ENCODE measurements around the gene VCAM1. TPM values are rescaled to one million over a fixed set of nuclear protein-coding genes. Genes with fewer than 3 reads are reported as not detected.

VCAM1 gene
- total and polyA plus RNA-seq, 2 of the 8 experiments (the other 6 are each of a cell fraction or from before 2014, with no cell fraction given) = 0.21 TPM; not detected in 1

GRCh38 chr1:100710906-100711682, 8.4 kb upstream of the VCAM1 start:
- Histone ChIP-seq H4K8ac (ENCODE audit: extremely low read depth, insufficient read depth, low read length) (no peak overlapping the region), H4K91ac (replicated peaks; ENCODE audit: insufficient read length, low read length) (no peak overlapping the region), H3K27me3 (replicated peaks in 1 of 4; ENCODE audit: control insufficient read depth in 3 of 4, extremely low read depth in 1 of 4, insufficient read depth in 3 of 4, low read length in 3 of 4) (no peaks in the 10 kb centered on the region), H3K23ac (ENCODE audit: insufficient read length) (no peak overlapping the region), H3K4ac (replicated peaks; ENCODE audit: insufficient read length, low read depth, low read length) (no peak overlapping the region), H3K9me3 (ENCODE audit: insufficient read depth in 2 of 2, low read depth in 1 of 2, low read length in 1 of 2) (no peaks in the 10 kb centered on the region), H3K18ac (ENCODE audit: extremely low read depth, low read length) (no peak overlapping the region), H3K79me2 (ENCODE audit: control insufficient read depth in 1 of 2, insufficient read depth in 2 of 2, low read length in 2 of 2) (no peaks in the 10 kb centered on the region), H3K14ac (ENCODE audit: insufficient read length) (no peak overlapping the region), H2BK120ac (replicated peaks; ENCODE audit: low read depth, low read length) (no peak overlapping the region), H3K56ac (replicated peaks; ENCODE audit: insufficient read length, low read depth, low read length) (no peak overlapping the region), H3K23me2 (ENCODE audit: low read depth, low read length) (no peaks in the 10 kb centered on the region), H4K20me1 (replicated peaks in 1 of 2; ENCODE audit: control insufficient read depth in 1 of 2, insufficient read depth in 2 of 2, low read length in 2 of 2) (no peaks in the 10 kb centered on the region), H2BK15ac (ENCODE audit: low read length) (no peak overlapping the region), H2AFZ (ENCODE audit: low read length) (no peak overlapping the region), H3K79me1 (ENCODE audit: low read depth, low read length) (no peaks in the 10 kb centered on the region), H2BK5ac (ENCODE audit: low read depth, low read length) (no peak overlapping the region), H2AK5ac (ENCODE audit: low read depth, low read length) (no peak overlapping the region), H3K9ac (replicated peaks in 1 of 4; ENCODE audit: extremely low read depth in 1 of 4, low read depth in 3 of 4, low read length in 3 of 4) (no peak overlapping the region), H3K4me2 (ENCODE audit: insufficient read depth in 1 of 2, low read depth in 2 of 2, low read length in 2 of 2) (no peak overlapping the region), H2BK12ac (ENCODE audit: low read depth, low read length) (no peak overlapping the region), H3K27ac (ENCODE audit: low read depth, low read length) (no peak overlapping the region), H4K5ac (ENCODE audit: insufficient read length, low read depth, low read length) (no peak overlapping the region), H3K4me3 (ENCODE audit: extremely low read depth in 1 of 4, insufficient read depth in 2 of 4, low read depth in 3 of 4, low read length in 4 of 4) (no peak overlapping the region), H3K36me3 (ENCODE audit: control insufficient read depth in 2 of 4, insufficient read depth in 4 of 4, low read length in 3 of 4) (no peaks in the 10 kb centered on the region), H2BK20ac (ENCODE audit: low read length) (no peak overlapping the region), H3K4me1 (replicated peaks in 1 of 4; ENCODE audit: control insufficient read depth in 3 of 4, insufficient read depth in 4 of 4, low read length in 3 of 4) (no peaks in the 10 kb centered on the region)
- DNase-seq (ENCODE audit: low read depth in 1 of 2, low spot score in 2 of 2) (no peak), FAIRE-seq (no peak)
- 100% methylated on average over 1 of the region's 1 CpG; no CpG with 5 or more reads in 1 of the 2 experiments for WGBS, 2 experiments (ENCODE audit: extremely low coverage in 1 of 2, insufficient coverage in 1 of 2, insufficient read length in 1 of 2, insufficient replicate concordance in 2 of 2, low coverage in 1 of 2, low lambda C conversion rate in 2 of 2, missing lambda C conversion rate in 1 of 2)
- POLR2A ChIA-PET (ENCODE audit: partially characterized antibody) = no interaction called here
- CTCF ChIA-PET (ENCODE audit: partially characterized antibody) = interaction anchor here (0.6 to 0.8 kb wide), 4 partner anchors 9 to 168 kb away, joined by 3 to 5 read pairs (median 3); no protein-coding TSS in a partner anchor
- TF ChIP-seq CTCF (IDR thresholded peaks at IDR 0.05; ENCODE audit: control extremely low read depth in 1 of 3, insufficient read depth in 1 of 3, low read depth in 1 of 3, low read length in 3 of 3) = no peak
- no peak for TF ChIP-seq HDAC2 (IDR thresholded peaks at IDR 0.05; ENCODE audit: borderline replicate concordance in 1 of 2, low read depth in 2 of 2, low read length in 2 of 2)
- no peak for TF ChIP-seq HDAC6 (IDR thresholded peaks at IDR 0.05; ENCODE audit: low read depth, low read length)
- TF ChIP-seq BRCA1 (IDR thresholded peaks at IDR 0.05; ENCODE audit: low read depth, low read length) = no peak
- TF ChIP-seq POLR2AphosphoS5 (IDR thresholded peaks at IDR 0.05; ENCODE audit: low read depth, low read length) = no peak

All from H1 (cell line).